A549 treated with Hydrocortisone at 1 μM for 4 hours (cell line): ENCODE data around the gene HTR2B. TPM values are rescaled to one million over a fixed set of nuclear protein-coding genes. Genes with fewer than 3 reads are reported as not detected.

Experiments used
- total RNA-seq: library from RNA; stranded (reverse); fragments of 200-300 nt; extraction: Qiagen RNA extraction; gene quantifications from 5 replicates; pipeline ENCODE4 v1.2.3, GENCODE V29; 2022

The HTR2B gene
- 0.06 to 0.07 TPM in 2 of 5 replicates, not detected in the others for total RNA-seq

DNA sequence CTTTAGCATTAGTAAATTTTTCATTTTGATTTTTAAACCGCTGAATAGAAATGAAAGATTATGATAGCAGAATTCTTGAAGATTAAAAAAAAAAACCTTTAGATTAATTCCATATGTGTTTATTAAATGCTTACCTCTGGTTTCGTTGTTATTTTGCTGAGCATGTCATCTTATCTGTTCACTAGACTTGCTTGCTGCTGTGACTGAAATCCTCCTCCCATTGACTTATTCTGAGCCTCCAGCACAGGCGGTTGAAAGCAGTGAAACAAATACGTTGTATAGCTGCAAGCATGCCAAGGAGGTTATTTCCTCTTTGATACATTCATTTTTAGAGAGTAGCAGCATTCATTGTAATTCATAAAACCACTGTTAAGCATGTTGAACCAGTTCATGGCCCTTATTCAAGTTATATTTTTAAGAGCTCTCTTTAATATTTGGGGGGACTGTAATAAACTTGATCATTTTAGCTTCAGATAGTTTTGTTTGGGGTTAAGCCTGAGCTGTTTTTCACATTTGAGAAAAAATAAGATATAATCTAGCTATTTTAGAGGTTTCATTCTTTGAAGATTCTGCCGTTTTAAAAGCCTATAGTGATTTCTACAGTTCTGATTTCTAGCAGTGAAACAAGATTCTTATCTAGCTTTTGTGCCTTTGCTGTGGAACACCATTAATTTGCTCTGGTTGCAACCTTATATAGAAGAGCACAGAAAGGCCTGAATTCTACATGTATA lies at the start of gene HTR2B:
Gene HTR2B (minus strand): TSS at position 205 of the 731 bp plus-strand sequence. CDS start 1,278 bp downstream, outside the sequence.

Other genes starting within 250 kb of the HTR2B start
- gene GPR55, start 199.8 kb downstream of the HTR2B start, total RNA-seq = not detected in 5 replicates
- gene SPATA3, start 128.9 kb downstream of the HTR2B start, total RNA-seq = not detected in 5 replicates
- gene C2orf72, start 87.5 kb downstream of the HTR2B start, total RNA-seq = 6.0 to 8.7 TPM (median 6.9 TPM) in 5 replicates
- gene PSMD1, start 68.2 kb downstream of the HTR2B start, total RNA-seq = 109 to 120 TPM (median 117 TPM) in 5 replicates
- gene ARMC9, start 73.6 kb upstream of the HTR2B start, total RNA-seq = 12.9 to 16.8 TPM (median 14.9 TPM) in 5 replicates